Pancreas (tissue), 10 donors: ENCODE measurements around the gene CDK4. TPM values are rescaled to one million over a fixed set of nuclear protein-coding genes. Genes with fewer than 3 reads are reported as not detected.
"Not testable (repeated sequence)": the region's sequence is repeated elsewhere in the genome, so short reads cannot be mapped to it uniquely, and the experiment has no call there.

Source experiments
- ATAC-seq, 4 donors: fragments of 200-7000 bp; cut with Tn5 transposase; one replicate each; pipeline versions ENCODE4 v1.8.0 to v1.9.1; 2020; ENCODE audit warnings: mild to moderate bottlenecking in 4 of 4, moderate library complexity in 4 of 4
- DNase-seq, 6 donors: peaks; one replicate each; pipeline ENCODE4 v3.0.0-alpha.2; 2020
- FAIRE-seq: peaks from 2 replicates; lab custom pipeline; 2012; peaks lifted over from hg19 to GRCh38; lab: Jason Lieb, UNC
- H3K27ac ChIP-seq, 4 donors: fragments of 200-600 bp; sonication (generic); 1 replicate in 3 of 4; 2 replicates in 1 of 4; pipeline versions ENCODE4 v1.5.0 to v1.8.0; 2020
- H3K27me3 ChIP-seq, 4 donors: fragments of 200-600 bp; one replicate each; pipeline ENCODE4 v1.8.0; 2021
- H3K36me3 ChIP-seq, 3 donors: fragments of 200-600 bp; sonication (generic) in 1 of 3; one replicate each; pipeline versions ENCODE4 v1.5.0 to v1.8.0; 2020 to 2021
- H3K4me1 ChIP-seq, 3 donors: fragments of 200-600 bp; one replicate each; pipeline ENCODE4 v1.8.0; 2021
- H3K4me3 ChIP-seq, 4 donors: fragments of 200-600 bp; sonication (generic) in 2 of 4; one replicate each; pipeline versions ENCODE4 v1.5.0 to v1.8.0; 2020 to 2021
- H3K9me3 ChIP-seq, 4 donors: fragments of 200-600 bp; one replicate each; pipeline ENCODE4 v1.8.0; 2021
- WGBS, 2 donors: extraction: QIAGEN DNeasy Blood & Tissue Kit; methylation state at CpG; one replicate each; pipeline ENCODE4 v1.1.7; 2013; 5-methylcytosine and 5-hydroxymethylcytosine counted together
- intact Hi-C, 3 donors: fragments of 100-400 bp; cut with DNase I; formaldehyde crosslinking; loops; one replicate each; pipeline versions ENCODE4 v1.11.1 to v1.14.2; 2022
- polyA plus RNA-seq, 2 donors: library from polyadenylated mRNA; stranded (reverse); fragments of 200-250 nt; gene quantifications; one replicate each; pipeline ENCODE4 v1.2.3, GENCODE V29; 2013
- total RNA-seq, 6 donors: library from RNA; stranded (reverse); fragmentation: NEBNext Ultra II Directional in 4 of 6; extraction: Animal tissue kit (Norgen Biotek cat#: 25700) in 4 of 6; gene quantifications; one replicate each; pipeline versions ENCODE4 v1.2.1 to v1.2.4, GENCODE V29; 2021 to 2023
- TF ChIP-seq, protein P1 (sequence below), 4 donors: fragments of 200-600 bp; sonication (generic) in 3 of 4; IDR thresholded peaks; one replicate each; pipeline versions ENCODE4 v1.5.0 to v1.8.0; 2021; ENCODE audit warnings: antibody characterized with exemption in 4 of 4
- donor health status: healthy with polysubstance abuse.
- donor health status: DM: no; HTN: no; CAD: no; lungs with moderate emphysema.
- donor health status: DM: no; HTN: no; CAD: no.
- donor health status: control.
- donor health status: control.
- donor health status: Bipolar disorder and iron deficiency.
- donor health status: DM: yes; HTN: yes; CAD: no.
- donor health status: DM: no; HTN: no; CAD: no.
- donor health status: DM: no; HTN: no; CAD: no.
- donor health status: DM: yes; HTN: yes; CAD: no.

CDK4 gene
- total and polyA plus RNA-seq, 8 donors = 26.7 to 48.5 (median 40.3) TPM

DNA sequence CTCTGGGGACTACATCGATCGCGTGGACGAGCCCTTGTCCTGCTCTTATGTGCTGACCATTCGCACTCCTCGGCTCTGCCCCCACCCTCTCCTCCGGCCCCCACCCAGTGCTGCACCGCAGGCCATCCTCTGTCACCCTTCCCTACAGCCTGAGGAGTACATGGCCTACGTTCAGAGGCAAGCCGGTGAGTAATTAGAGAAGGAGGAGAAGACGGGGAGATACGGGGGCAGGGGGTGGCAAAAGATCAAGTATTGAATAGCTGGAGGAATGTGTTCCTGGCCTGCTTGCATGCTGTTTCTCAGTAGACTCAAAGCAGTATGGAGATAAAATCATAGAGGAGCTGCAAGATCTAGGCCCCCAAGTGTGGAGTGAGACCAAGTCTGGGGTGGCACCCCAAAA is 36.3 kb downstream of the CDK4 start:
- no peak for ATAC-seq
- 93 to 95% methylated on average over 12 of the region's 12 CpGs for WGBS, 2 donors
- Histone ChIP-seq H3K4me1 (no peaks in the 10 kb centered on the region), H3K27ac (no peak overlapping the region), H3K9me3 (no peaks in the 10 kb centered on the region), H3K36me3 (peaks cover 14 to 52% (median 28%) of the 10 kb centered on the region in 3 donors), H3K4me3 (no peak overlapping the region), H3K27me3 (no peaks in the 10 kb centered on the region)
- no peak for FAIRE-seq
- DNase-seq = no peak
- TF ChIP-seq, protein P1, sequence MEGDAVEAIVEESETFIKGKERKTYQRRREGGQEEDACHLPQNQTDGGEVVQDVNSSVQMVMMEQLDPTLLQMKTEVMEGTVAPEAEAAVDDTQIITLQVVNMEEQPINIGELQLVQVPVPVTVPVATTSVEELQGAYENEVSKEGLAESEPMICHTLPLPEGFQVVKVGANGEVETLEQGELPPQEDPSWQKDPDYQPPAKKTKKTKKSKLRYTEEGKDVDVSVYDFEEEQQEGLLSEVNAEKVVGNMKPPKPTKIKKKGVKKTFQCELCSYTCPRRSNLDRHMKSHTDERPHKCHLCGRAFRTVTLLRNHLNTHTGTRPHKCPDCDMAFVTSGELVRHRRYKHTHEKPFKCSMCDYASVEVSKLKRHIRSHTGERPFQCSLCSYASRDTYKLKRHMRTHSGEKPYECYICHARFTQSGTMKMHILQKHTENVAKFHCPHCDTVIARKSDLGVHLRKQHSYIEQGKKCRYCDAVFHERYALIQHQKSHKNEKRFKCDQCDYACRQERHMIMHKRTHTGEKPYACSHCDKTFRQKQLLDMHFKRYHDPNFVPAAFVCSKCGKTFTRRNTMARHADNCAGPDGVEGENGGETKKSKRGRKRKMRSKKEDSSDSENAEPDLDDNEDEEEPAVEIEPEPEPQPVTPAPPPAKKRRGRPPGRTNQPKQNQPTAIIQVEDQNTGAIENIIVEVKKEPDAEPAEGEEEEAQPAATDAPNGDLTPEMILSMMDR (IDR thresholded peaks at IDR 0.05) = no peak
- intact Hi-C loops = no loop called here

DNA sequence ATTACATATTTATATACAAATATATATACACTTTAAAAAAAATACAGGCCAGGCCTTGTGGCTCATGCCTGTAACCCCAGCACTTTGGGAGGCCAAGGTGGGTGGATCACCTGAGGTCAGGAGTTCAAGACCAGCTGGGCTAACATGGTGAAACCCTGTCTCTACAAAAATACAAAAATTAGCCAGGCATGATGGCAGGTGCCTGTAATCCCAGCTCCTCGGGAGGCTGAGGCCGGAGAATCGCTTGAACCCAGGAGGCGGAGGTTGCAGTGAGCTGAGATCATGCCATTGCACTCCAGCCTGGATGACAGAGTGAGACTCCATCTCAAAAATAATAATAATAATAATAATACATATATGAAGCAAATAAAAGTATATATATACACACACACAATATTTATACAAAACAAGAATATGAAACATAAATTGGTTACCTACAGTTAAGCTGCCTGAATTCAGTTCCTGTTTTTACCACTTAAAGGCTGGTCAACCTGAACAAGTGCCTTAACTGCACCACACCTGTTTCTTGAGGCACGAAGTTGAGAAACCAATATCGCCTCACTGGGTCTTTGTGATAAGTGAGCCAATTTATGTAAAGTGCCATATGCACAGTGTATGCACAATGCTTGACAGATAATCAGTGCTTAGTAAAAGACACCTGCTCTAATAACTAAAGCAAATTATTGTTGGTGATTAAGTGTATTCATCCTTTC is 36.9 kb downstream of the CDK4 start:
- H3K36me3 ChIP-seq = peaks cover 14 to 46% (median 28%) of the 10 kb centered on the region in 3 donors
- ATAC-seq, H3K4me3 ChIP-seq, intact Hi-C loops, DNase-seq, H3K9me3 ChIP-seq, H3K4me1 ChIP-seq, H3K27ac ChIP-seq, FAIRE-seq, H3K27me3 ChIP-seq: not testable (repeated sequence)
- WGBS, 2 donors = 96 to 97% methylated on average over 6 of the region's 6 CpGs

- H3K4me3 ChIP-seq = no peak overlapping the region
- no peaks in the 10 kb centered on the region for H3K27me3 ChIP-seq
- no peaks in the 10 kb centered on the region for H3K4me1 ChIP-seq
- 91 to 95% methylated on average over 5 of the region's 5 CpGs for WGBS, 2 donors
- intact Hi-C loops = no loop called here
- H3K27ac ChIP-seq = no peak overlapping the region
- H3K9me3 ChIP-seq = no peaks in the 10 kb centered on the region
- DNase-seq (no peak), ATAC-seq (no peak), FAIRE-seq (no peak)
- TF ChIP-seq, protein P1 (IDR thresholded peaks at IDR 0.05) = no peak
- peaks cover 5 to 27% (median 11%) of the 10 kb centered on the region in 3 donors for H3K36me3 ChIP-seq
These were observed 38.9 kb downstream of the CDK4 start for GRCh38 chr12:57713209-57713608.

DNA sequence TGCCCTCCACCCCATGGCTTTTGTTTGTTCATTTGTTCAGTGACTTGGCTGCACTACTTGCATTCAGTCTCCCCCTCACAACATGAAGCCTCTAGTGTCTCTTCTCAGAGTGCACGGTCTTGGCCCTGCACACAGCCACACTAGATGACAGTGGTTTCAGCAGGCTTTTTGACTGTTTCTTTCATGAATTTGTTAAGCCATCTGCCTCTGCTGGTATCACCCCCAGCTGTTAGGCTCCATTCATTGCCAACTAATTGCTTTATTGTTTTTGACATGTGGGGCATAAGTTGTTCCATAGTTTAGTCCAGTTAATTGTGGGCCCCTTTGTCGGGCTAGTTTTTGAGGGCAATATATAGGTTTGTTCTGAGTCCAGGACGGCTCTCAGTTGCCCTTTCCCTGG is 39.4 kb downstream of the CDK4 start:
- DNase-seq = no peak
- no peaks in the 10 kb centered on the region for H3K27me3 ChIP-seq
- no peak for FAIRE-seq
- ATAC-seq = no peak
- intact Hi-C loops = no loop called here
- TF ChIP-seq, protein P1 (IDR thresholded peaks at IDR 0.05) = no peak
- 91 to 94% methylated on average over 3 of the region's 3 CpGs for WGBS, 2 donors
- no peak overlapping the region for H3K27ac ChIP-seq
- H3K4me3 ChIP-seq = no peak overlapping the region
- H3K36me3 ChIP-seq = peaks cover 4 to 22% (median 6%) of the 10 kb centered on the region in 3 donors
- H3K4me1 ChIP-seq = no peaks in the 10 kb centered on the region
- no peaks in the 10 kb centered on the region for H3K9me3 ChIP-seq

DNA sequence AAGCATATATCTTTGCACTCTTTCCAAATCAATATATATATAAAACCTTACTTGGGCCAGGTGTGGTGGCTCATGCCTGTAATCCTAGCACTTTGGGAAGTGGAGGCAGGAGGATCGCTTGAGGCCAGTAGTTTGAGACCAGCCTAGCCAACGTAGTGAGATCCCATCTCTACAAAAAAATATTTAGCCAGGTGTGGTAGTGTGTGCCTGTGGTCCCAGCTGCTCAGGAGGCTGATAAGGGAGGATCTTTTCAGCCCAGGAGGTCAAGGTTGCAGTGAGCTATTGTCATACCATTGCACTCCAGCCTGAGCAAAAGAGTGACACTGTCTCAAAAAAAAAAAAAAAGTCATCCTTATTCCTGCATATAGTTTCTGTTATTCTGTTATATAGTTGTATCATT is 43.8 kb downstream of the CDK4 start:
- H3K27ac ChIP-seq = no peak overlapping the region
- WGBS, 2 donors = 67 to 76% methylated on average over 2 of the region's 2 CpGs
- peaks cover 0 to 6% (median 0%) of the 10 kb centered on the region in 3 donors for H3K36me3 ChIP-seq
- DNase-seq (no peak), ATAC-seq (no peak), FAIRE-seq (no peak)
- H3K27me3 ChIP-seq = no peaks in the 10 kb centered on the region
- H3K4me1 ChIP-seq = no peaks in the 10 kb centered on the region
- no peaks in the 10 kb centered on the region for H3K9me3 ChIP-seq
- intact Hi-C loops = no loop called here
- no peak overlapping the region for H3K4me3 ChIP-seq
- TF ChIP-seq, protein P1 (IDR thresholded peaks at IDR 0.05) = no peak
